ENCODE measurements around the gene PEAK1. TPM values are rescaled to one million over a fixed set of nuclear protein-coding genes. Genes with fewer than 3 reads are reported as not detected.

PEAK1 gene
- total and polyA plus RNA-seq, 10 of the 15 experiments (the other 5 are each of a cell fraction or from before 2014, with no cell fraction given), result 0.62 to 24.2 (median 11.2) TPM

DNA sequence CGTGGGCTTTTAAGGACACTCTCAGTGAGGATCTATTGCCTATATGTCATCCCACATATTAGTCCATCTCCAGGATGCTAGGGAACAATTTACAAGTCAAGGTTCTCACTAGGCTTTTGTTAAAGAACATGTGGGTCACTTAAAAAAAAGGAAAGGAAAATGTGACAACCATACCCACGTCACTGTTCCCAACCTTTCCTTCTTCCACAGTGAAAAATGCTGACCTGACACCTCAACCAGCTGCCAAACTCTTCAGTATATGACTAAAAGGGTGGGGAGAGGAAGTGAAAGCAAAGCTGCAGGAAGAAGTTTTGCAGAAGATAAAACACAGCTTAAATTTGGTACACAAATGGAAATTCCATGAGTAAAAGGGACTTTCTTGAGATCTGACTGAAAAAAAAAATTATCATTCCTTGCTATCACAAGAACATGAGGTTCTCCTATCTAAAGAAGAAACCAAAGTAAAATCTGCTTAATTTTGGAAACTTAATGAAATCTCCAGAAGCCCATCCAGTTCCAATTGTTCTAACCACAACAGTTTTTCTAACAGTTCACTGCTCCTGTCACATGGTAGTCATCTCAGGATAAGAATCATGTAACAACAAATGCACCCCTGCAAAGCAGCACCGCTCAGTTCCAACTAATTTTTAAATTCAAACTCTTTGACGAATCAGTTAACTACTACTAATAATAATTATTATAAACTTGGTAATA lies 232.0 kb downstream of the PEAK1 start:
- SMC1A ChIA-PET (ENCODE audit: uncharacterized antibody, unreplicated experiment), result interaction anchor here (0.6 to 15.7 kb wide), 48 partner anchors 8 to 634 kb away, joined by 3 to 365 read pairs (median 6); partner anchors contain the start of genes HMG20A and PEAK1
- WGBS (ENCODE audit: insufficient coverage, insufficient replicate concordance, low lambda C conversion rate, missing lambda C conversion rate), result 13% methylated on average over 4 of the region's 4 CpGs
- POLR2A ChIA-PET, result interaction anchor here (1.1 to 3.0 kb wide), 11 partner anchors 67 to 355 kb away, joined by 3 to 16 read pairs (median 5); no protein-coding TSS in a partner anchor
- CTCF ChIA-PET, result interaction anchor here (0.7 to 18.9 kb wide), 47 partner anchors 8 to 675 kb away, joined by 3 to 455 read pairs (median 5); partner anchors contain the start of gene HMG20A
- peaks cover 52% of the 10 kb centered on the region for H3K4me1 ChIP-seq (ENCODE audit: control insufficient read depth, insufficient read depth, low read length)
- no peaks in the 10 kb centered on the region for H4K20me1 ChIP-seq (ENCODE audit: control insufficient read depth, insufficient read depth)
- no peak overlapping the region for H3K4me3 ChIP-seq
- no peak overlapping the region for H2AFZ ChIP-seq (ENCODE audit: control insufficient read depth, low read depth, low read length)
- DNase-seq (ENCODE audit: low read depth, low spot score) (peak; percentile 73), ATAC-seq (peak; percentile 77), FAIRE-seq (peak; percentile 59)
- in situ Hi-C loops (cut with MboI), result loop anchor here (5.0 kb wide), 2 partner anchors 309 to 354 kb away; no protein-coding TSS in a partner anchor
- RAD21 ChIA-PET (ENCODE audit: unreplicated experiment), result interaction anchor here (0.6 to 15.0 kb wide), 32 partner anchors 8 to 705 kb away, joined by 3 to 286 read pairs (median 7); partner anchors contain the start of gene HMG20A
- intact Hi-C loops (cut with micrococcal nuclease; ENCODE audit: unreplicated experiment), result loop anchor here (5.0 to 10.0 kb wide), 2 partner anchors 203 to 444 kb away; partner anchors contain the start of gene LINGO1
- no peaks in the 10 kb centered on the region for H3K9me3 ChIP-seq (replicated peaks; ENCODE audit: control insufficient read depth, insufficient read depth, low read length)
- BruUV-seq (replicated peaks), result no TSS peak
- H3K36me3 ChIP-seq (ENCODE audit: control insufficient read depth in 2 of 2, insufficient read depth in 2 of 2, low read length in 1 of 2), result no peaks in the 10 kb centered on the region
- H3K79me2 ChIP-seq (ENCODE audit: control insufficient read depth, insufficient read depth, low read length), result no peaks in the 10 kb centered on the region
- H3K27me3 ChIP-seq (replicated peaks in 1 of 2; ENCODE audit: control insufficient read depth in 2 of 2, insufficient read depth in 2 of 2, low read length in 1 of 2), result no peaks in the 10 kb centered on the region
- H3K9ac ChIP-seq (ENCODE audit: control insufficient read depth, insufficient read depth, low read length), result 0 out of 2 replicates have a peak overlapping the region, but pooled peaks have one; percentile 10
- H3K27ac ChIP-seq (ENCODE audit: control insufficient read depth, insufficient read depth), result peak overlapping the region; percentile 64
- peak overlapping the region; percentile 49 for H3K4me2 ChIP-seq (ENCODE audit: control insufficient read depth, insufficient read depth)
- TF ChIP-seq RELA (IDR thresholded peaks at IDR 0.05; ENCODE audit: borderline replicate concordance, partially characterized antibody), result peak; percentile 54
- TF ChIP-seq SP1 (IDR thresholded peaks at IDR 0.05; ENCODE audit: low read depth, low read length), result no peak
- TF ChIP-seq, protein P1, sequence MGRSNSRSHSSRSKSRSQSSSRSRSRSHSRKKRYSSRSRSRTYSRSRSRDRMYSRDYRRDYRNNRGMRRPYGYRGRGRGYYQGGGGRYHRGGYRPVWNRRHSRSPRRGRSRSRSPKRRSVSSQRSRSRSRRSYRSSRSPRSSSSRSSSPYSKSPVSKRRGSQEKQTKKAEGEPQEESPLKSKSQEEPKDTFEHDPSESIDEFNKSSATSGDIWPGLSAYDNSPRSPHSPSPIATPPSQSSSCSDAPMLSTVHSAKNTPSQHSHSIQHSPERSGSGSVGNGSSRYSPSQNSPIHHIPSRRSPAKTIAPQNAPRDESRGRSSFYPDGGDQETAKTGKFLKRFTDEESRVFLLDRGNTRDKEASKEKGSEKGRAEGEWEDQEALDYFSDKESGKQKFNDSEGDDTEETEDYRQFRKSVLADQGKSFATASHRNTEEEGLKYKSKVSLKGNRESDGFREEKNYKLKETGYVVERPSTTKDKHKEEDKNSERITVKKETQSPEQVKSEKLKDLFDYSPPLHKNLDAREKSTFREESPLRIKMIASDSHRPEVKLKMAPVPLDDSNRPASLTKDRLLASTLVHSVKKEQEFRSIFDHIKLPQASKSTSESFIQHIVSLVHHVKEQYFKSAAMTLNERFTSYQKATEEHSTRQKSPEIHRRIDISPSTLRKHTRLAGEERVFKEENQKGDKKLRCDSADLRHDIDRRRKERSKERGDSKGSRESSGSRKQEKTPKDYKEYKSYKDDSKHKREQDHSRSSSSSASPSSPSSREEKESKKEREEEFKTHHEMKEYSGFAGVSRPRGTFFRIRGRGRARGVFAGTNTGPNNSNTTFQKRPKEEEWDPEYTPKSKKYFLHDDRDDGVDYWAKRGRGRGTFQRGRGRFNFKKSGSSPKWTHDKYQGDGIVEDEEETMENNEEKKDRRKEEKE (IDR thresholded peaks at IDR 0.05), result no peak
- TF ChIP-seq RB1 (IDR thresholded peaks at IDR 0.05; ENCODE audit: borderline replicate concordance), result no peak
- peak in 1 of 2 experiments; percentile 14; a peak in 1 of 4 replicates for TF ChIP-seq BHLHE40 (IDR thresholded peaks at IDR 0.05; ENCODE audit: borderline replicate concordance in 1 of 2, low read depth in 2 of 2, low read length in 1 of 2)
- peak; percentile 88 for TF ChIP-seq FOXM1 (IDR thresholded peaks at IDR 0.05; ENCODE audit: low read depth, low read length)
- peak; percentile 95 for TF ChIP-seq NFIC (IDR thresholded peaks at IDR 0.05; ENCODE audit: low read depth, low read length)
- TF ChIP-seq TCF3 (IDR thresholded peaks at IDR 0.05; ENCODE audit: borderline replicate concordance, insufficient read depth, low read depth, low read length), result peak; percentile 72; the same call in 1 of the 2 replicates
- TF ChIP-seq RUNX3 (IDR thresholded peaks at IDR 0.05; ENCODE audit: low read length), result peak; percentile 80
- TF ChIP-seq SUZ12 (IDR thresholded peaks at IDR 0.05; ENCODE audit: unreplicated experiment), result no peak
- TF ChIP-seq, protein P2, sequence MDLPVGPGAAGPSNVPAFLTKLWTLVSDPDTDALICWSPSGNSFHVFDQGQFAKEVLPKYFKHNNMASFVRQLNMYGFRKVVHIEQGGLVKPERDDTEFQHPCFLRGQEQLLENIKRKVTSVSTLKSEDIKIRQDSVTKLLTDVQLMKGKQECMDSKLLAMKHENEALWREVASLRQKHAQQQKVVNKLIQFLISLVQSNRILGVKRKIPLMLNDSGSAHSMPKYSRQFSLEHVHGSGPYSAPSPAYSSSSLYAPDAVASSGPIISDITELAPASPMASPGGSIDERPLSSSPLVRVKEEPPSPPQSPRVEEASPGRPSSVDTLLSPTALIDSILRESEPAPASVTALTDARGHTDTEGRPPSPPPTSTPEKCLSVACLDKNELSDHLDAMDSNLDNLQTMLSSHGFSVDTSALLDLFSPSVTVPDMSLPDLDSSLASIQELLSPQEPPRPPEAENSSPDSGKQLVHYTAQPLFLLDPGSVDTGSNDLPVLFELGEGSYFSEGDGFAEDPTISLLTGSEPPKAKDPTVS (IDR thresholded peaks at IDR 0.05; ENCODE audit: low read depth, low read length), result no peak
- no peak for TF ChIP-seq YBX1 (IDR thresholded peaks at IDR 0.05)
- TF ChIP-seq ZNF622 (IDR thresholded peaks at IDR 0.05), result no peak
- TF ChIP-seq MEF2A (IDR thresholded peaks at IDR 0.05; ENCODE audit: insufficient read depth, low read depth, low read length), result 0 out of 2 replicates have a peak, but pooled peaks have one; percentile 33
- no peak for TF ChIP-seq FOS (IDR thresholded peaks at IDR 0.05; ENCODE audit: borderline replicate concordance, extremely low read depth, insufficient read length)

Data from GM12878 (cell line).